ENCODE results near the gene IFNAR1. TPM values are rescaled to one million over a fixed set of nuclear protein-coding genes. Genes with fewer than 3 reads are reported as not detected.
A peak's percentile ranks its signal among the peaks of the same experiment; 100 is the strongest.

The IFNAR1 gene
- polyA plus RNA-seq, 1 donor from 2014 or later, result 15.5 TPM

GRCh38 chr21:33401630-33401992, 76.8 kb downstream of the IFNAR1 start:
- no peak overlapping the region for H3K4me2 ChIP-seq (ENCODE audit: low read length)
- no peaks in the 10 kb centered on the region for H3K27me3 ChIP-seq (ENCODE audit: insufficient read depth, low read depth, low read length)
- no peaks in the 10 kb centered on the region for H4K20me1 ChIP-seq (ENCODE audit: insufficient read depth)
- H2AFZ ChIP-seq (ENCODE audit: low read depth, low read length), result no peak overlapping the region
- no peak overlapping the region for H3K27ac ChIP-seq (ENCODE audit: low read length)
- no peaks in the 10 kb centered on the region for H3F3A ChIP-seq (ENCODE audit: insufficient read depth, low read length, poor library complexity, severe bottlenecking)
- no peaks in the 10 kb centered on the region for H3K9me3 ChIP-seq (ENCODE audit: low read length)
- H3K79me2 ChIP-seq (replicated peaks; ENCODE audit: insufficient read depth, low read length), result peaks cover 13% of the 10 kb centered on the region
- no peaks in the 10 kb centered on the region for H3K9me2 ChIP-seq (ENCODE audit: insufficient read depth, low read length)
- H3K36me3 ChIP-seq (ENCODE audit: insufficient read depth, low read length), result no peaks in the 10 kb centered on the region
- H3K9ac ChIP-seq (ENCODE audit: low read length), result no peak overlapping the region
- H3K4me3 ChIP-seq (ENCODE audit: low read length), result no peak overlapping the region
- no peak for TF ChIP-seq TAF1 (IDR thresholded peaks at IDR 0.05; ENCODE audit: low read depth)
- no peak for TF ChIP-seq CTCF (IDR thresholded peaks at IDR 0.05; ENCODE audit: poor library complexity, severe bottlenecking)
- no peak for TF ChIP-seq EP300 (conservative IDR thresholded peaks at IDR 0.05; ENCODE audit: poor library complexity, severe bottlenecking)
- no peak for TF ChIP-seq EZH2 (IDR thresholded peaks at IDR 0.05; ENCODE audit: borderline replicate concordance, insufficient read depth, low read length, poor library complexity, severe bottlenecking)
- TF ChIP-seq MXI1 (conservative IDR thresholded peaks at IDR 0.05; ENCODE audit: poor library complexity, severe bottlenecking), result no peak
- TF ChIP-seq POLR2AphosphoS5 (IDR thresholded peaks at IDR 0.05), result no peak
- no peak for TF ChIP-seq RAD21 (conservative IDR thresholded peaks at IDR 0.05)
- TF ChIP-seq, protein P1, sequence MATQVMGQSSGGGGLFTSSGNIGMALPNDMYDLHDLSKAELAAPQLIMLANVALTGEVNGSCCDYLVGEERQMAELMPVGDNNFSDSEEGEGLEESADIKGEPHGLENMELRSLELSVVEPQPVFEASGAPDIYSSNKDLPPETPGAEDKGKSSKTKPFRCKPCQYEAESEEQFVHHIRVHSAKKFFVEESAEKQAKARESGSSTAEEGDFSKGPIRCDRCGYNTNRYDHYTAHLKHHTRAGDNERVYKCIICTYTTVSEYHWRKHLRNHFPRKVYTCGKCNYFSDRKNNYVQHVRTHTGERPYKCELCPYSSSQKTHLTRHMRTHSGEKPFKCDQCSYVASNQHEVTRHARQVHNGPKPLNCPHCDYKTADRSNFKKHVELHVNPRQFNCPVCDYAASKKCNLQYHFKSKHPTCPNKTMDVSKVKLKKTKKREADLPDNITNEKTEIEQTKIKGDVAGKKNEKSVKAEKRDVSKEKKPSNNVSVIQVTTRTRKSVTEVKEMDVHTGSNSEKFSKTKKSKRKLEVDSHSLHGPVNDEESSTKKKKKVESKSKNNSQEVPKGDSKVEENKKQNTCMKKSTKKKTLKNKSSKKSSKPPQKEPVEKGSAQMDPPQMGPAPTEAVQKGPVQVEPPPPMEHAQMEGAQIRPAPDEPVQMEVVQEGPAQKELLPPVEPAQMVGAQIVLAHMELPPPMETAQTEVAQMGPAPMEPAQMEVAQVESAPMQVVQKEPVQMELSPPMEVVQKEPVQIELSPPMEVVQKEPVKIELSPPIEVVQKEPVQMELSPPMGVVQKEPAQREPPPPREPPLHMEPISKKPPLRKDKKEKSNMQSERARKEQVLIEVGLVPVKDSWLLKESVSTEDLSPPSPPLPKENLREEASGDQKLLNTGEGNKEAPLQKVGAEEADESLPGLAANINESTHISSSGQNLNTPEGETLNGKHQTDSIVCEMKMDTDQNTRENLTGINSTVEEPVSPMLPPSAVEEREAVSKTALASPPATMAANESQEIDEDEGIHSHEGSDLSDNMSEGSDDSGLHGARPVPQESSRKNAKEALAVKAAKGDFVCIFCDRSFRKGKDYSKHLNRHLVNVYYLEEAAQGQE (IDR thresholded peaks at IDR 0.05; ENCODE audit: borderline replicate concordance), result no peak
- no peak for TF ChIP-seq SMC3 (conservative IDR thresholded peaks at IDR 0.05; ENCODE audit: poor library complexity)

GRCh38 chr21:33402001-33402979, 77.5 kb downstream of the IFNAR1 start:
- H3K9ac ChIP-seq (ENCODE audit: low read length), result peak overlapping the region; percentile 84
- H2AFZ ChIP-seq (ENCODE audit: low read depth, low read length), result peak overlapping the region; percentile 21
- H3K9me3 ChIP-seq (ENCODE audit: low read length), result no peaks in the 10 kb centered on the region

More at GRCh38 chr21:33402001-33402979, 77.5 kb downstream of the IFNAR1 start:
- H3K9me2 ChIP-seq (ENCODE audit: insufficient read depth, low read length), result no peaks in the 10 kb centered on the region
- no peaks in the 10 kb centered on the region for H4K20me1 ChIP-seq (ENCODE audit: insufficient read depth)
- H3K4me3 ChIP-seq (ENCODE audit: low read length), result peak overlapping the region; percentile 64
- H3K27ac ChIP-seq (ENCODE audit: low read length), result no peak overlapping the region
- no peaks in the 10 kb centered on the region for H3K36me3 ChIP-seq (ENCODE audit: insufficient read depth, low read length)
- H3K27me3 ChIP-seq (ENCODE audit: insufficient read depth, low read depth, low read length), result no peaks in the 10 kb centered on the region
- H3K79me2 ChIP-seq (replicated peaks; ENCODE audit: insufficient read depth, low read length), result peaks cover 13% of the 10 kb centered on the region
- TF ChIP-seq EP300 (conservative IDR thresholded peaks at IDR 0.05; ENCODE audit: poor library complexity, severe bottlenecking) (no peak), TAF1 (IDR thresholded peaks at IDR 0.05; ENCODE audit: low read depth) (no peak), CTCF (IDR thresholded peaks at IDR 0.05; ENCODE audit: poor library complexity, severe bottlenecking) (no peak), SMC3 (conservative IDR thresholded peaks at IDR 0.05; ENCODE audit: poor library complexity) (no peak), POLR2AphosphoS5 (IDR thresholded peaks at IDR 0.05) (no peak), RAD21 (conservative IDR thresholded peaks at IDR 0.05) (no peak), EZH2 (IDR thresholded peaks at IDR 0.05; ENCODE audit: borderline replicate concordance, insufficient read depth, low read length, poor library complexity, severe bottlenecking) (no peak), MXI1 (conservative IDR thresholded peaks at IDR 0.05; ENCODE audit: poor library complexity, severe bottlenecking) (no peak)
- TF ChIP-seq, protein P1 (IDR thresholded peaks at IDR 0.05; ENCODE audit: borderline replicate concordance), result no peak
- no peak overlapping the region for H3K4me2 ChIP-seq (ENCODE audit: low read length)
- H3F3A ChIP-seq (ENCODE audit: insufficient read depth, low read length, poor library complexity, severe bottlenecking), result no peaks in the 10 kb centered on the region
